Fibroblast of skin of left quadriceps (primary cell): ENCODE results near the gene SRGAP3.

Source experiments
- DNase-seq, 2 experiments: peaks; one replicate each; pipeline ENCODE4 v3.0.0-alpha.2; 2013; ENCODE audit warnings: low read depth in 2 of 2

SRGAP3 gene

GRCh38 chr3:9059489-9060400 lies 189.7 kb downstream of the SRGAP3 start:
- DNase-seq: no peak

- no peak for DNase-seq
These were observed 192.9 kb downstream of the SRGAP3 start for GRCh38 chr3:9056581-9056980.

GRCh38 chr3:9047452-9048346 lies 201.7 kb downstream of the SRGAP3 start:
- no peak for DNase-seq

GRCh38 chr3:9045371-9045770 lies 204.1 kb downstream of the SRGAP3 start:
- no peak for DNase-seq

DNA sequence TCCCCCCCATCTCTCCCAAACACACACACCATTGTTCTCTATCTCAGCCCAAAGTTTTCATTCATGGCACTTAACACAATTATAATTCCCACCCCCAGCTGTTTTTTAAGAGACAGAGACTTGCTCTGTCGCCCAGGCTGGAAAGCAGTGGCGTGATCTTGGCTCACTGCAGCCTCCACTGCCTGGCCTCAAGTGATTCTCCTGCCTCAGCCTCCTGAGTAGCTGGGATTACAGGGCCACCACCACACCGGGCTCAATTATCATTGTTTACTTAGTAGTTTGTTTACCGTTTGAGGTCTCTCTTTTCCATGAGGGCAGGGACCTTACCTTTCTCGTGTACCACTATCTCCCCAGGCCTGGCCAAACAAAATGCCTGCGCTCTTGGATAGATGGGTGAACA lies 206.4 kb downstream of the SRGAP3 start:
- no peak for DNase-seq

DNA sequence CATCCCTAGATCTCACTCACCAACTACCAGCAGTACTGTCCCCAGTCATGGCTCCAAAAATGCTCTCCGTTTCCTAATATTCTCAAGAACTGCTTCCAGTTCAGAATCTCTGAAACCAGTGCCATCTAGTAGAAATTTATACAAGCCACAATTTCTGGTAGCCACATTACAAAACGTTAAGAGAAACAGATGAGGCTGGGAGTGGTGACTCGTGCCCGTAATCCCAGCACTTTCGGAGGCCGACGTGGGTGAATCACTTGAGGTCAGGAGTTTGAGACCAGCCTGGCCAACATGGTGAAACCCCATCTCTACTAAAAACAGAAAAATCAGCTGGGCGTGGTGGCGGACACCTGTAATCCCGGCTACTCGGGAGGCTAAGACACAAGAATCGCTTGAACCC lies 207.8 kb downstream of the SRGAP3 start:
- no peak for DNase-seq

DNA sequence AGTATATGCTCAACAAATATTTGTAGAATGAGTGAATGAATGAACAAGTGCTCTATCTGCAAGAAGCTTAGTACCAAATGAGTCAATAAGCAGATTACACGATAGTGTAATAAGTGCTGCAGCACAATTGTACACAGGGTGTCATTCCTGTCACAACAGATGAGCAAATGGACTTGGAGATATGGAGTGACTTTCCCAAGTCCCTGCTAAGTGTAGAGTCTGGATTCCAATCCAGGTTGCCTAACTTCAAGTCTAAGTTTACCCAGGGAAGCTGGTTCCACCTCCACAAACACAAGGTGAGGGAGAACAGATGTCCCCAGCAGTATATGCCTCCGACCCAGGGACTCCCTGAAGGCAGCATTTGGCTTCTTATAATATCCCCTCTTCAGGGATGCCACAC lies 208.4 kb downstream of the SRGAP3 start:
- no peak for DNase-seq

DNA sequence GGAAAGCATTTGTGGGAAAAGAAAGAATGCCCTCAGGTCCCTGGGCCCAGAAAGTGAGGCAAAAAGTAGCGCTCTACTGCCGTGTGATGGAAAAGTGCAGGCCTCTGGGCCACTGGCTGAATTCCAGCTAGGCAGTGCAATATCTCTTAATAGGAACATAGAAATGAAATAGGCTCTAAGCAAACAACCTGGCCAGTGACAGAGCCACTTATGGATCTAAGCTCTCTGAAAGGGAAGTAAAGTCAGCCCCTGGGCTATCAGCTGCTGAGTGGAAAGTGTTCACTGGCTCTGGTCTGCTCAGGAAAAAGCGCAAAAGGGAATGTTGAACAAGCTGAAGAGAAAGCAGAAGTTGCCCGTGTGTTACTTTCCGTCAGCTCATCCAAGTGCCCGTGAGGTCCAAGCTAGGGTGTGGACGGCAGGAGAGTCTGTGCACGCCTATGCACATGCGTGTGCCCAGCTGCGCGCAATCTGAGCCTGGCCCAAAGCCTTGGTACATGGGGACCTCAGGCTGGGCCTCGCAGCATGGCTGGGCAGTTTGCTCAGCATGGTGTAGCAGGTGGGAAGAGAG lies 212.2 kb downstream of the SRGAP3 start:
- no peak for DNase-seq

DNA sequence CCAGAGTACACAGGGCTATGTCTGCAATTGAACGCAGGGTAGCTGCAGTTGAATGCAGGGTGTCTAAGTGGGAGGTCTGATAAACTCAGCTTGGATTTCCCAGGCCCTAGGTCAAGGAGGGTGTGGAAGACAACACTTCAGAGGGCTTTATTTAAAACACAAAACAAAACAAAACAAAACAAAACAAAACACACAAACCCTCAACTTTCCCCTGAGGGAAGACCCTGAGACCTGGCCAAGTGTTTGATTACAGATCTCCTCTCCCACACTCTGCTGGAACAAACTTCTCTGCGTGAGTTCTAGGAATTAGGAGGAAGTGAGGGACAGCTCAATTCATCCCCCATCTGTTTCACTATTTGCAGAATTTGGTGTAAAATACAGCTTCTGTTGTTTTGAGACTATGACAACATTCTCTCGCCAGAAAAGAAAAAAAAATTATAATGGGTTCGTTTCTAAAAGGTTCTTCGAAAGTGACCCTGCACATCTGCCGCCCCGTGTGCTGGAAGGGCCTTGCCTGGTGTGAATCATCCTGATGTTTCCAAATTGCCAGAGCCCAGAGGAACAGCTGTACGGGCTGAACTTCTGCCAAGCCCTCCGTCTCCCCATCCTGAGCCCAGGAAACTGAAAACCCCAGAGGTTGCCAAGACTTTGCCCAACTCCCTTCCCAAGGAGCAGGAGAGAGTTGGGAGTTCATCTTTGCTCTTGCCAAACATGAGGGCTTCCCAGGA lies 212.9 kb downstream of the SRGAP3 start:
- DNase-seq: peak; percentile 45 to 53

DNA sequence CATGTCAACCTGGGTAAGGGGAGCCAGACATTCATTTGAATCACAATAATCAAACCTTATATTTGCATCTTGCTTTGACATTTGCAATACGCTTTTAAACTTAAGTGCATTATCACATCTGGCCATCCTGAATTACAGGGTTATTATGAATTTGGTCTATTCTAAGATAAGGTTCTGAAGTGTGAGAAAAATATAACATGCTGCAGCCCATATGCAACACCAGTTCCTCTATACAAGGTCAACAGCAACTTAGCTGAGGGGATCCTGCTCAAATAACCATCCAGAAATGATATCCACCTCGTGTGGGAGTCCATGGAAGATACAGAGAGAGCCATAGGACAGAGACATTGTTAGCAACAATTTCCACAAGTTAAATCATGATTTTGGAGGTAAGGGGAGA lies 213.5 kb downstream of the SRGAP3 start:
- DNase-seq: no peak

DNA sequence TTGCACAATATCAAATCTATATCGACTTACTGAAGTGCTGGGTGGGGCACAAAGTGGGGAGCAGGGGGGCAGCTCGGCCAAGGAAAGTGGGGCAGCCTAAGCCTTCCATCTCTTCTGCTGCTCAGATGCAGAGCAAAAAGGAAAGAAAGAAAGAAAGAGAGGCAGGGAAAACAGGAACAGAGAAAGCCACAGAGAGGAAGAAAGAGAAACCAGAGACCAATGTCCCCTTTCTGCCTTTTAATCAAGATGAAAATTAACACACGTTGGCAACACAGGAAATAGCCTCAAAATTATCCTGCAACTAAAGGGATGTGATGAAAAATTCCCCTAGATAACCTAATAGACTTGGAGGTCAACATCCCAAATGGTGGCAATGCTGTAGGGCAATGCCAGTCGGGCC lies 214.0 kb downstream of the SRGAP3 start:
- no peak for DNase-seq

GRCh38 chr3:9033867-9034266 lies 215.6 kb downstream of the SRGAP3 start:
- no peak for DNase-seq

- DNase-seq: no peak
These were observed 217.1 kb downstream of the SRGAP3 start for GRCh38 chr3:9032231-9032777.

DNA sequence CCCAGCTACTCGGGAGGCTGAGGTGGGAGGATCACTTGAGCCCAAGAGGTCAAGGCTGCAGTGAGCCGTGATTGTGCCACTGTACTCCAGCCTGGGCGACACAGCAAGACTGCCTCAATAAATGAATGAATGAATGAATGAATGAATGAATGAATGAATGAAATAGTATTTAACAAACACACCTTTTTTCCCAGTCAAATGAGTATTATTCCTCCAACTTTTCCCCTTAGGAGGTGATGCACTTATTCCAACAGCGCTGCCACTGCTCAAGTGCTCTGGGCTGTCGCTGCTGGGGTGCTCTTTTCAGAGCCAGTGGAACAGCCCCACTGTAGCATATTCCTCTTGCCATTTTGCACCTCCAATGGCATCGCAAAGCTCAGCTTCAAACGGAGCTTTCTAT lies 219.4 kb downstream of the SRGAP3 start:
- DNase-seq: no peak

GRCh38 chr3:9028134-9028533 lies 221.3 kb downstream of the SRGAP3 start:
- DNase-seq: peak; percentile 50 to 53

DNA sequence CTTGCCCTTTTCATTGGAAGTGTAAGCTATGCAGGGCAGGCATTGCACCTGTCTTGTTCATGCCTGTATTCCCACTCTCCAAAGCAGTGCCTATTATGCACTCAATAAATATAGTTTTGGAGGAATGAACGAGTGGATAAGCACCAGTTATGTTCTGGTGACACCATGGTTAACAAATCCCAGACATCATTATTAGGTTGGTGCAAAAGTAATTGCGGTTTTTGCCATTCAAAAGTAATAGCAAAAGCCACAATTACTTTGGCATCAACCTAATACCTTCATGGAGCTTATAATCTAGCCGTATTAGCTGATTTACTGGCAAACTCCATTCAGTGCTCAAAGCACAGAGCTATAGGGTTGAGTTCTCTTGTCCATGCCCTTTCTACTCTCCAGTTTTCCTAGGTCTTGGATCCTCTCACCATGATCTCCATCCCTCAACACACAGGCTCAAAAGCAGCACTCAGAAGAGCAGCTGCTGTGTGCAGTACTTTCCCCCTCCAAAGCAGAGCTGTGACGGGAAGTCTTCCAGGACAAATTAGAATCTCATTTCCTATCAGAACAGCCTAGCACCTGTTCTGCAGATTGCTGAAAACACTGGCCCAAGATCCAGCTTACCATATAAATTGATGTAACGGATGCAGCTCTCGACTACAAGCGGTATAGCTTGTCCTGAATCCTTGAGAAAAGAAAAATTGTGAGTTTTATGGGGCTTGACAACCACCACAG lies 223.0 kb downstream of the SRGAP3 start:
- DNase-seq: no peak

GRCh38 chr3:9024341-9024740 lies 225.1 kb downstream of the SRGAP3 start:
- DNase-seq: no peak

DNA sequence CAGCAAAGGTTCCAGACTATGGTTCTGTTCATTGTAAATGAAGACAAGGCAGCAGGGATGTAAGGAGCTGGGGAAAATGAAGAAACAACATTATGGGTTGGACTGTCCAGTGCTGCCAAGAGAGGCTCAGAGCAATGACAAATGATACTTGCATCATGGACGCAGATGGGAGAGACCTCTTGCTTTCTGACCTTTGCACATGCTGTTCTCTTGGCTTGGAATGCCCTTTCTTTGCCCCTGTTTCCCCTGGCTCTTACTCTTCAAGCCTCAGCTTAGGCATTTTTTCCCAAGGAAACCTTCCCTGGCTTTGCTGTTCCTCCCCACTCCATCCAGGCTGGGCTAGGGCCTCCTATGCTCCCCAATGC lies 226.2 kb downstream of the SRGAP3 start:
- DNase-seq: no peak

DNA sequence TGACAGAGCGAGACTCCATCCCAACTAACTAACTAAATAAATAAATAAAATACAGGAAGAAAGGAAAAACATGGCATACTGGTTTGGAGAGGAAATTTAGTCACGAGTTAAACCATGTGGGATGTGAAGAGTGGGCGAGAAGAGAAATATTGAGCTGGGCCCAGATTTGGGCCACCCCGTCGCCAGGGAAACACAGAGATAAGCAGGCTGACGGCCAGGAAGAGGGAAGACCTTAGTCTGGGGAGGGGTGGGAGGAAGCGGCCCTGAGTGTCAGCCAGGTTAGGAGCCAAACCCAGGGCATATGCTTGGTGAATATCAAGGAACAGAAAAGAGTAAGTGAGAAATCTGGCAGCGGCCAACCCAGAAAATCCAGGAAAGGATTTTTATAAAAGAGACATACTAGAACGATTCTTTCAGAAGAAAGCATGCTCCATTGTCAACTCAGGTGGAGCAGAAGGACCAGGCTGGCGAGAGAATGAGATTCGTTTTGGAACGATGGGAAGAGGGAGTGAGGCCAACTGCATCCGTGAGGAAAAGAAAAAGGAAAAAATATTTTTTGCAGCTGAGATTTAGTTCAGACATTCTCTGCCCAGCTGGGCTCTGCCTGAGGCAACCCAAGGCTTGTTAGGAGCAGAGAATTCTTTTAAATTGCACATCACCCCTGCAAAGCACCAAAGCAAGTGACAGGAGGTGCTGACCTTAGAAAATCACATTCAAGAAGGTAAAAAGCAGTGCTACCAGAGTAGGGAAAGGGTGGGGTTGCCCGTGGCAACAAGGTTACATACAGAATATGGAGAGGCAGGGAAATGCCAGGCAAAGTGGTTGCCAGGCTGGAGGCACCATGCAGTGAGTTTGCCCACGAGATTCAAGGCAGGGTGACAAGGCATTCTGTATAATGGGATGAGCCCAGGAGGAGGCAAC lies 226.9 kb downstream of the SRGAP3 start:
- DNase-seq: no peak
